T-helper 2 cell treated with Interferon-gamma antibody and Interleukin-4, amounts not matched to agents 100 ng/mL and 5 ng/mL, for 36 hours (primary cell): Measurements from ENCODE around the gene TAF1D. TPM values are rescaled to one million over a fixed set of nuclear protein-coding genes. Genes with fewer than 3 reads are reported as not detected.
"Not testable (repeated sequence)": the region's sequence is repeated elsewhere in the genome, so short reads cannot be mapped to it uniquely, and the experiment has no call there.

Experiments used
- intact Hi-C: fragments of 100-400 bp; cut with micrococcal nuclease; formaldehyde crosslinking; loops from one replicate; pipeline ENCODE4 v1.15.1; 2023
- total RNA-seq: library from RNA; stranded (reverse); gene quantifications from 2 replicates; pipeline ENCODE4 v1.2.3, GENCODE V29; 2022

The TAF1D gene
- total RNA-seq = 194 and 204 TPM in 2 replicates

GRCh38 chr11:93741094-93741881 lies at the start of gene TAF1D, which contains the start of gene C11orf54:
Gene TAF1D (minus strand): TSS chr11:93741495. CDS start chr11:93739304, 2,191 bp downstream.
Gene C11orf54 (plus strand): TSS chr11:93741672. CDS start chr11:93747394, 5,722 bp downstream.
- intact Hi-C loops = loop anchor here (1.0 to 10.0 kb wide), 9 partner anchors 43 to 1491 kb away; partner anchors contain the start of genes ANKRD49, CEP295, ENDOD1 and FUT4

GRCh38 chr11:93784935-93785360 lies 43.7 kb upstream of the TAF1D start:
- intact Hi-C loops = loop anchor here (1.0 to 5.0 kb wide), 7 partner anchors 44 to 710 kb away; partner anchors contain the start of genes C11orf54, CEP295, PANX1 and SLC36A4

- intact Hi-C loops = loop anchor here (1.0 to 5.0 kb wide), 7 partner anchors 43 to 710 kb away; partner anchors contain the start of genes C11orf54, CEP295, PANX1 and SLC36A4
These were observed 43.0 kb upstream of the TAF1D start, which contains the start of gene MED17 for GRCh38 chr11:93784145-93784934. Gene MED17 (plus strand): TSS chr11:93784282. CDS start chr11:93784514, 232 bp downstream.

- intact Hi-C loops = loop anchor here (1.0 to 5.0 kb wide), 7 partner anchors 42 to 711 kb away; partner anchors contain the start of genes C11orf54, CEP295, PANX1 and SLC36A4
These were observed 42.5 kb upstream of the TAF1D start for GRCh38 chr11:93783765-93784144.

GRCh38 chr11:93783362-93783761 lies 42.1 kb upstream of the TAF1D start:
- intact Hi-C loops = loop anchor here (5.0 kb wide), 1 partner anchor 241 kb away; the partner anchor contains the start of gene SMCO4

- intact Hi-C loops = no loop called here
These were observed 34.0 kb upstream of the TAF1D start for GRCh38 chr11:93775289-93775688.

- intact Hi-C loops = not testable (repeated sequence)
These were observed 33.3 kb upstream of the TAF1D start for GRCh38 chr11:93774560-93774959.

- intact Hi-C loops = no loop called here
These were observed 32.4 kb upstream of the TAF1D start for GRCh38 chr11:93773601-93774200.

GRCh38 chr11:93773045-93773477 lies 31.8 kb upstream of the TAF1D start:
- intact Hi-C loops = no loop called here

GRCh38 chr11:93772123-93772522 lies 30.8 kb upstream of the TAF1D start:
- intact Hi-C loops = no loop called here

- intact Hi-C loops = no loop called here
These were observed 28.9 kb upstream of the TAF1D start for GRCh38 chr11:93770160-93770559.

- intact Hi-C loops = no loop called here
These were observed 25.7 kb upstream of the TAF1D start for GRCh38 chr11:93767018-93767417.

- intact Hi-C loops = no loop called here
These were observed 25.2 kb upstream of the TAF1D start for GRCh38 chr11:93766504-93766903.

GRCh38 chr11:93765551-93765950 lies 24.3 kb upstream of the TAF1D start:
- intact Hi-C loops = no loop called here

- intact Hi-C loops = no loop called here
These were observed 20.6 kb upstream of the TAF1D start for GRCh38 chr11:93761910-93762309.

- intact Hi-C loops = not testable (repeated sequence)
These were observed 17.8 kb upstream of the TAF1D start for GRCh38 chr11:93759123-93759522.

GRCh38 chr11:93757924-93758865 lies 16.9 kb upstream of the TAF1D start:
- intact Hi-C loops = no loop called here

- intact Hi-C loops = no loop called here
These were observed 16.0 kb upstream of the TAF1D start for GRCh38 chr11:93757301-93757700.

GRCh38 chr11:93756748-93757147 lies 15.5 kb upstream of the TAF1D start:
- intact Hi-C loops = no loop called here

GRCh38 chr11:93753241-93753640 lies 11.9 kb upstream of the TAF1D start:
- intact Hi-C loops = no loop called here
